ENCODE measurements around the gene RAI14. TPM values are rescaled to one million over a fixed set of nuclear protein-coding genes. Genes with fewer than 3 reads are reported as not detected.

RAI14 gene
- total RNA-seq, 2 experiments from 2014 or later = 0.92 to 12.3 TPM

DNA sequence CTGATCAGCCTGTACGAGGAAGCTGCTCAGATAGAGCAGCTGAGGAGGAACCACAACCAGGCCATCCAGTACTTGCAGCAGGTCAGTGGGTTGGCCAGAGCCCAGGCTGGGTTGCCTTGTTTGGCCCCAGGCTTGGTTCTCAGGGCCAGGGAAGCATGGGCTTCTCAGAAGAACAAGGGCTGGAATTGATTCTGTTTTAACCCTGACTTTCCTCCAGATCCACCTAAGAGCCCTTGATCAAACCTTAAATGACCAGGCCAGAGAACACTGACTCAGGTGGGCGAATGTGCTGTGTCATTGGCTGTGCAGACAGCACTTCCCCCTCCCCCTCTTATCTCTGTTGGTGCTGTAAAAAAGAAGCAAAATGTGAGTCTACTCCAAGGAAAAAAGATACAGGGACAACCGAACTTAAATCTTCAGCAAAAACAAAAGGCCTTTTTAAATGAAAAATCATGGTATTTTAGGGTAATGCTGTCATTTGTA lies 210.9 kb downstream of the RAI14 start:
- Histone ChIP-seq H3K4me2 (ENCODE audit: low read length) (no peak overlapping the region), H3K36me3 (ENCODE audit: insufficient read depth, low read length) (no peaks in the 10 kb centered on the region), H3K79me2 (ENCODE audit: insufficient read depth, low read depth, low read length) (no peaks in the 10 kb centered on the region), H3K4me1 (ENCODE audit: insufficient read depth, low read length, poor library complexity, severe bottlenecking) (no peaks in the 10 kb centered on the region), H3K9me2 (ENCODE audit: insufficient read depth, low read length) (no peaks in the 10 kb centered on the region), H2AFZ (ENCODE audit: low read length) (no peak overlapping the region), H3K9me3 (ENCODE audit: low read length) (no peaks in the 10 kb centered on the region), H4K20me1 (ENCODE audit: insufficient read depth, low read length) (no peaks in the 10 kb centered on the region), H3K4me3 (ENCODE audit: low read depth, low read length, poor library complexity, severe bottlenecking) (no peak overlapping the region), H3K27ac (ENCODE audit: low read depth, low read length, poor library complexity, severe bottlenecking) (no peak overlapping the region)
- TF ChIP-seq, protein P1, sequence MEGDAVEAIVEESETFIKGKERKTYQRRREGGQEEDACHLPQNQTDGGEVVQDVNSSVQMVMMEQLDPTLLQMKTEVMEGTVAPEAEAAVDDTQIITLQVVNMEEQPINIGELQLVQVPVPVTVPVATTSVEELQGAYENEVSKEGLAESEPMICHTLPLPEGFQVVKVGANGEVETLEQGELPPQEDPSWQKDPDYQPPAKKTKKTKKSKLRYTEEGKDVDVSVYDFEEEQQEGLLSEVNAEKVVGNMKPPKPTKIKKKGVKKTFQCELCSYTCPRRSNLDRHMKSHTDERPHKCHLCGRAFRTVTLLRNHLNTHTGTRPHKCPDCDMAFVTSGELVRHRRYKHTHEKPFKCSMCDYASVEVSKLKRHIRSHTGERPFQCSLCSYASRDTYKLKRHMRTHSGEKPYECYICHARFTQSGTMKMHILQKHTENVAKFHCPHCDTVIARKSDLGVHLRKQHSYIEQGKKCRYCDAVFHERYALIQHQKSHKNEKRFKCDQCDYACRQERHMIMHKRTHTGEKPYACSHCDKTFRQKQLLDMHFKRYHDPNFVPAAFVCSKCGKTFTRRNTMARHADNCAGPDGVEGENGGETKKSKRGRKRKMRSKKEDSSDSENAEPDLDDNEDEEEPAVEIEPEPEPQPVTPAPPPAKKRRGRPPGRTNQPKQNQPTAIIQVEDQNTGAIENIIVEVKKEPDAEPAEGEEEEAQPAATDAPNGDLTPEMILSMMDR (conservative IDR thresholded peaks at IDR 0.05; ENCODE audit: low read length) = no peak
- no peak for TF ChIP-seq EZH2phosphoT487 (IDR thresholded peaks at IDR 0.05; ENCODE audit: borderline replicate concordance, low read depth, low read length)
- intact Hi-C loops (cut with micrococcal nuclease; ENCODE audit: unreplicated experiment) = no loop called here
- POLR2A ChIA-PET = no interaction called here
- CTCF ChIA-PET (ENCODE audit: unreplicated experiment) = no interaction called here
- BruUV-seq (replicated peaks) = no TSS peak
- DNase-seq (ENCODE audit: low spot score) = no peak

DNA sequence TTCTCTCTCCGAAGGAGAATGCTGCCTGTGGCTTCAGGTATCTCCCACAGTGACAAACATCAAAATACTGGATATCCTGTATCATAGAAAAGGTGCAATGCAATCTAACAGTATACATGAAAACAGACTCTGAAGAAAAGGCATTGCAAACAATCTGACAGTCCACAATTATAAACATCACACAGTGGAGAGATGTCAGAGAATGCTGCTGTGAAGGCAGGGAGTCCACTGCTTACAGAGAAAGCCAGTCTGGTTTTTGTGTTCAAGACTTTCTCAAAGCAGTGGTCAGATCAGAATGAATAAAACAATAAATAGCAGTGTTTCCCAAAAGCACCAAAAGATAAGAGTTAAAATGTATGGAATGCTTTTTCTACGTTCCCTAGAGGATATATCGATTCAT lies 211.5 kb downstream of the RAI14 start:
- Histone ChIP-seq H4K20me1 (ENCODE audit: insufficient read depth, low read length) (no peaks in the 10 kb centered on the region), H3K4me1 (ENCODE audit: insufficient read depth, low read length, poor library complexity, severe bottlenecking) (no peaks in the 10 kb centered on the region), H3K9me2 (ENCODE audit: insufficient read depth, low read length) (no peaks in the 10 kb centered on the region), H3K36me3 (ENCODE audit: insufficient read depth, low read length) (no peaks in the 10 kb centered on the region), H3K27ac (ENCODE audit: low read depth, low read length, poor library complexity, severe bottlenecking) (no peak overlapping the region), H3K9me3 (ENCODE audit: low read length) (no peaks in the 10 kb centered on the region), H3K4me3 (ENCODE audit: low read depth, low read length, poor library complexity, severe bottlenecking) (no peak overlapping the region), H3K4me2 (ENCODE audit: low read length) (no peak overlapping the region), H3K79me2 (ENCODE audit: insufficient read depth, low read depth, low read length) (no peaks in the 10 kb centered on the region), H2AFZ (ENCODE audit: low read length) (no peak overlapping the region)
- no peak for DNase-seq (ENCODE audit: low spot score)
- no TSS peak for BruUV-seq (replicated peaks)
- intact Hi-C loops (cut with micrococcal nuclease; ENCODE audit: unreplicated experiment) = no loop called here
- POLR2A ChIA-PET = interaction anchor here (1.6 kb wide), 1 partner anchor 19 kb away, joined by 4 read pairs; no protein-coding TSS in a partner anchor
- CTCF ChIA-PET (ENCODE audit: unreplicated experiment) = no interaction called here
- TF ChIP-seq, protein P1 (conservative IDR thresholded peaks at IDR 0.05; ENCODE audit: low read length) = no peak
- no peak for TF ChIP-seq EZH2phosphoT487 (IDR thresholded peaks at IDR 0.05; ENCODE audit: borderline replicate concordance, low read depth, low read length)

DNA sequence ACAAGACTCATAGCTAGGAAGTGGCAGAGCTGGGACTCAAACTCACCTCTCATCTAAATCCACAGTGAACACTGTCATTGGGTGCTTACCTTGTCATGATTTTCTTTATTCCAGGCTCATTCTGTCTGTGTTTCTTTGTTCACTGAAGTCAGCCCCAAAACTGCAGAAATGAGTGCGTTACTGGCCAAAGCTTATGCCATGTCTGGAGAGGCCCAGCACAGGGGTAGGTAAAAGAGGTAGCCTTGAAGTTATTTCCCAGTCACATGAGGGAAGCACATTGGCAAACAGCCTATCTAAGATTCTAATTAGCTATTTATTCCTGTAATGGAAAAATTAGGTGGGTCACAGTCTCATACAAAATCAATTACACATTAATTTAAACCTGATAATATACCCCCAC lies 212.7 kb downstream of the RAI14 start:
- BruUV-seq (replicated peaks) = no TSS peak
- no peak for TF ChIP-seq EZH2phosphoT487 (IDR thresholded peaks at IDR 0.05; ENCODE audit: borderline replicate concordance, low read depth, low read length)
- TF ChIP-seq, protein P1 (conservative IDR thresholded peaks at IDR 0.05; ENCODE audit: low read length) = no peak
- Histone ChIP-seq H3K4me3 (ENCODE audit: low read depth, low read length, poor library complexity, severe bottlenecking) (no peak overlapping the region), H4K20me1 (ENCODE audit: insufficient read depth, low read length) (no peaks in the 10 kb centered on the region), H3K79me2 (ENCODE audit: insufficient read depth, low read depth, low read length) (no peaks in the 10 kb centered on the region), H3K27ac (ENCODE audit: low read depth, low read length, poor library complexity, severe bottlenecking) (no peak overlapping the region), H2AFZ (ENCODE audit: low read length) (no peak overlapping the region), H3K9me3 (ENCODE audit: low read length) (no peaks in the 10 kb centered on the region), H3K4me2 (ENCODE audit: low read length) (no peak overlapping the region), H3K36me3 (ENCODE audit: insufficient read depth, low read length) (no peaks in the 10 kb centered on the region), H3K4me1 (ENCODE audit: insufficient read depth, low read length, poor library complexity, severe bottlenecking) (no peaks in the 10 kb centered on the region), H3K9me2 (ENCODE audit: insufficient read depth, low read length) (no peaks in the 10 kb centered on the region)
- CTCF ChIA-PET (ENCODE audit: unreplicated experiment) = interaction anchor here (1.1 kb wide), 1 partner anchor 12 kb away, joined by 3 read pairs; no protein-coding TSS in a partner anchor
- intact Hi-C loops (cut with micrococcal nuclease; ENCODE audit: unreplicated experiment) = no loop called here
- DNase-seq (ENCODE audit: low spot score) = no peak
- POLR2A ChIA-PET = interaction anchor here (0.9 to 1.6 kb wide), 2 partner anchors 10 to 20 kb away, joined by 4 read pairs; no protein-coding TSS in a partner anchor
